HG02759 (cell line): ENCODE data around the gene COBL.

Source experiments
- ATAC-seq: cut with Tn5 transposase; IDR thresholded peaks from one replicate; pipeline ENCODE4 v1.9.1; 2021; ENCODE audit warnings: mild to moderate bottlenecking, moderate library complexity; ENCODE audit not compliant: unreplicated experiment

COBL gene

DNA sequence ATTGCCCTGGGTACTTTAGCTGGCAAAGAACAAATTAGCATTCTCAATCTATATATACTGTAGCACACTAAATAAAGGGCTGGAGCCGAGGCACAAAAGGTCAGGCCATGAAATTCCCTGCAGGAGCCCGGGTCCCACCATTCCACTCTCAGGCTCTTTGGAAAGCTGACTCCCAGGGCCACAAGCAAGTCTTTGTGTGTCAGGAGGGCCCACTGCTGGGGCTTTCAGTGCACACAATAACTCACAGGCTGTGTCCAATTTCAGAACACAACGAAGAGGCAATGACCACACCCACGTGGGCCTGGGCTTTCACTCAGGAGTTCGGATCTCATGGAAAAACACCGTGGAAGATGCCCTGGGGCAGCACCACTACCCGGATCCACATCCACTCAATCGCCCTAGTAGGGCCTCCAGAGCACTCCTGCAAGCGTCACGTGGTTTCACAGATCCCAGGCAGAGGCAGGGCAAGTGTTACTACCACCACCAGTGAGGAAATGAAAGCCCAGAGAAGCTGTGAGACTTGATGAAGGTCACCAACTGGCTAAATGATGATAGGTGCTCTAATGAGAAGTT is 60.3 kb downstream of the COBL start:
- no peak for ATAC-seq

DNA sequence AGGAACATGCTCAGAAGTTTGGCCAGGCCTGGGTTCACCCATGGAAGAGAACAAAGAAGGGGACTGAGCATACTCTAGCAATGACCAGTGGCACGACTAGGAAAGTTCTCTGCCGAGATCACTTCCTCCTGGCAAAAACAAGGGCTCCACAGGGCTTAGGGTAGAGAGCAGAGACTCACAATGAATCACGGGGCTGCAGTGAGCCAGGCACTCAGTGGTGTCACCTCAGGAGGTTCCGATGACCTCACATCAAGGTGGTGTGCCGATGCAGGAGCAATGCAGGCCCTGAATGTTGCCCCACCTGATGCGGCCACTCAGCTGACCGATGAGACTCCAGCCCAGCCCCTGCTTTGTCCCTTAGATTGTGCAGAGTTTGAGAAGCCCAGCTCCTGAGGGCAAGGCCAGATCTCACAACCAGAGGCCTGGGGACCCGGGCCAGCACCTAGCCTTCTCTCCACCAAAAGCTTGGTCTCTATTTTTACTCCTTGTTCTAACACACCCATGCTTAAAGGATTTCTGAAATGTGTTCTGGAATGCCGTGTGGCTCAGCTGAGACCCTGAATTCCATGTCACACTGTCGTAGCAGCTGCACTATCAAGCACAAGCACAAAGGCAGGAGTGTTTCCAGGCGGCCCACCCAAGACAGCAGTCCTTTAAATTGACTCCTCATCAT is 60.9 kb downstream of the COBL start:
- no peak for ATAC-seq

DNA sequence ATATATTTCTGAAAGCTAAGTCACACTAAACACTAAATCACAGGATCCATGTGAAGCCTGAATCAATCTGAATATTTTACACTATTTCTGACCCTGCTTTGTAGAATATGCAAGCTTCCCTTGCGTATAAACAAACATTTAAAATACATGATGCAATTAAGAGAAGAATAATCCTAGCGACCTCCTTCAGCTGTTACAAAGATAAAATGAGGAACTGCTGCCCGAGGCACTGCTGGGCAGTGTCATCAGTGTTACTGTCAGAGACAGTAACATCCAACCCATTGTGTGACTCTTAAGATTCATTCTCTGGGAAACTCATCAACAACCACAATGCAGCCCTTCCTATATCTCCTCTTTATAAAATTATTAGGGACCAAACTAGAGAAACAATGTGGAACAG is 61.6 kb downstream of the COBL start:
- ATAC-seq, result no peak

DNA sequence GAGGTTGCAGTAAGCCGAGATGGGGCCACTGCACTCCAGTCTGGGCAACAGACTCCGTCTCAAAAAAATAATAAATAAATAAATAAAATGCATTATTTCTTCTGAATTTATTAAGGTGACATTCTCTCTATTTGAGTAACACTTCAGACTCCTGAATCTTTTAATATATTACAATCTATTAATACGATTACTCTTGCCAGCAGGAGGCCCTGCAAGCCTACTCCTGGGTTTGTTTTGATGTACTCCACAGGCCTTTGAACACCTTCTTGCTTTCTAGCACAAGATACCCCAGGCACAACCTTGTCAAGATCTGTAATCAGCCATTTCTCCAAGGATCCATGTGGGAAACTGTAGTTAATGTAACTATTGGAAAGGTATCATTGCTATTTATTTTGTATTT is 63.5 kb downstream of the COBL start:
- ATAC-seq, result no peak

DNA sequence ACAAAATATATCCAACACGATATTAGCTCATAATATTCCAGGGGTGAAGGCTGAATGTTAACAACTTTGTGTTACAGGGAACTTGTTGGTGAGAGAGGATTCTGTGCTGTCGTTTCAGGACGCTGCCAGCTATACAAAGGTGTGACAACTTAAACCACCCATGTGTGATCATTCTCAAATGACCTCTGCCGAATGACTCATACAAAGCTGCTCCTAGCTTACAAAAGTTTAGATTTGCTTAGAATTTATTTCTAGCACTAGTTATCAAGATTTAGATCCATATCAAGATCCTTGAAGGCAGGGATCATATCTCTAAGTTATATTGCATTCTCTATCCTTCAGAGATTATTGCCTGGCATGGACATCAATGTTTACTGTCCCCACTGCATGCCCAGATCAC is 65.3 kb downstream of the COBL start:
- no peak for ATAC-seq

DNA sequence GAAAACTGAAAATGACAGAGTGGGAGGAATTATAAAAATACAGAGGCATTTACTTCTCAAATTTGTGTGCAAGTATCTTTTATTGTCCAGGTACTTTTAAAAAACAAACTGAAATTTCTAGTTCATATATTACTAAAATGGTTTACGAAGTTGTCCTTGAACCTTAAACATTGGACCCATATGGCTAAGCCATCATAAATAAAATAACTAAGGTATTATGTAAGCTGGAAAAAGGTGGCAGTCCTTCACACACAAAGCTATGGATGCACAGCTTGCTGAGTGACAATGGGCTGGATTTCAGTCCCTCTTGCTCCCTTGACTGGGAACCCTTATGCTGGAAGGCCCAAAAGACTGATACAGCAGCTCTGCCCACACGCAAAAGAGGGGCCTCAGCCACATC is 66.1 kb downstream of the COBL start:
- no peak for ATAC-seq

DNA sequence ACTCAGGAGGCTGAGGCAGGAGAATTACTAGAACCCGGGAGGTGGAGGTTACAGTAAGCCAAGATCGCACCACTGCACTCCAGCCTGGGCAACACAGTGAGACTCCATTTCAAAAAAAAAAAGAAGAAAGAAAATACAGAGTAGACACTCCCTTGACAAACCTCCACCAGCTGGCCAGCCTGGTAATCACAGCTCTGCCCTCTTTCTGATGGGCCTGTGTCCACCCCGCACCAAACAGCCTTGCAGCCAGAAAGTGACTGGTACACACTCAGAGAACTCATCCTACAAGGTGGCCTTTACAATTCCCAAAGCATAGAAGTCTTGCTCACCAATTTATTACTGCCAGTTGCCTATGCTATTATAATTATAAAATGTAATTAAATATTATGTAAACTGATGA is 66.6 kb downstream of the COBL start:
- ATAC-seq, result no peak

DNA sequence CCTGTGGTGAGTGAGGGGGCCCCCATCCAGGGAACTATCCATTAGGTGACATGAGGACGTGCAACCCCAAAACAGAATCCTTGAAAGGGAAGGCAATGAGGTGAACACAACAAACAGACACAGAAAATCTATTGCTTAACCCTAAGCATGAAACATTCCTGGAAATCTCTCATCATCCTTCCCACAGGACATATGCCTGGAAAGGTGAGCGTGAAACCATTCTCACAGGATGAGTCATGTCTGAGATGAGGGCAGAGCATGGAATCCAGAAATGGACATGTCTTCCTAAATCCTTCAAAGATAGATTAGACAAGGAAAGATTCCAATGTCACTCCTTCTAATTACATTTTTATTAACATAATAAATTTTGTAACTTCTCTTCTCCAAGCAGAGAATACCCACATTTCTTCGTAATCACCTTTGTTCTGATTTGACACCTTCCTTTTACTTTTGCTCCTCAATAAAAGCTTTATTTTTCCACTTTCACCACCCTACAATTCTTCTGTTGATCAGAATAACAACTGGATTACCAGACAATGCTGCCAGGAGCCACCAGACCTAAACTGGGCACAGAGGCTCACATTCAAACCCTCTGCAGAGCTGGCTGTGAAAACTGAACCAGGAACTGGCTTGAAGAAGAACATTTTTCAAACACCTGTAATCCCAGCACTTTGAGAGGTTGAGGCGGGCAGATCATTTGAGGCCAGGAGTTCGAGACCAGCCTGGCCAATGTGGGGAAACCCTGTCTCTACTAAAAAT is 67.2 kb downstream of the COBL start:
- no peak for ATAC-seq

DNA sequence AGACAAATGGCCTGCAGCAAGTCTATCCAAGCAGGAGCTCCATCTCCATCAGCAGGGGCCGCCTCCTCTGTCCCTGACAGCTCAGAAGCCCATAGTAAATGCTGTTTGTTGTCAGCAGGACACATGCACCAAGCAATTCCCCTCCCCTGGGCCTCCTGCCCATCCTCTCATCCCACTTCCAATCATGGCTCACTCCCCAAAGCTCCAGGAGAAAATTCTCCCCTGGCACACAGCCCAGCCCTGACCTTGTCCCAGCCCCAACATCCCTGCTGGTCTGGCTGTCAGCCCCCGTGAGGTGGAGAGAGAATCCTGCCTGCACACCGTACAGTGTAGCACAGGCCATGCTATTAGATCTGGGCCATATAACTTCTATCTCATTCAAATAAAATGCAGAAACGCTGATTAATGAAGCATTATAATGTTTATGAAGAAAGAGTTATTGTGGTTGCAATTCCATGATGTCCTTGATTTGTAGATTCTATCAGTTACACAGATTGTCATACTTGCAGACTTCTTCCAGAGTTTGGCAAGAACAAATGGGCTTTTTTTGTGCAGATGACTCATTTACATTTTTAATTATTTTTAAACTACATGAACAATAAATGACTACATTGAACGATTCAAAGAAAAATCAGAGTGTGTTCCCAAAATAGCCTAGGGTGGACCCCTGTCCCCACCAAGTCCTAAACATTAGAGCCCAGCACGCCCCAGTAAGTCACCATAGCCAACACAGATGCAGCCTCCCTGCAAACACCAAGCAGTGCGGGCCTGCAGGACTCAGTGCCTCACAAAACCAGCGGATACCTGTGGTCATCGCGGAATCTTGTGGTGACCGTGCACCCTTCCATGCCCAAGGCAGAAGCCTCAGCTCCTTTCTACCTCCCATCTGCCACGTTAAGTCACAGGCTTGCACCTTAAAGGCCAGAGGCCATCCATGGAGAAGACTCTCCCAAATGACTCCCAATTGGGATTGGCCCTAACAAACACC is 70.1 kb downstream of the COBL start:
- ATAC-seq, result no peak

DNA sequence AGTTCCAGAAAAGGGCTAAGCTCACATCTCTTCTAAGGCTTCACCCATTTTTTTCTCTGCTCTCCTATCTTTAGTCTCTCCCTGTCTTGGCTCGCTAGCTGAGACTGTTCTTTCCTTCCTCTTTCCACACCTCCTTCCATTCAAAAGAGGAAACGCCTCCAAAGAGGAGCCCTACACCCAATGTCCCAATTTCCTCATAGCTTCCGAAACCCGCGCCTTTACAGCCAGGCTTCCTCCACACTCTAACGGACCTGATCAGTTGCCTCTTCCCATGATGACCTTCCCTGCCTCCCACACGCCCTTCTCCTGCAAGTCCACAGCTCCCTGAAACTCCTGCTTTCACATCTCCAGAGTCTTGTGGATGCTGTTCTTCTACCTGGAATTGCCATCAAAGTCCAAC is 71.7 kb downstream of the COBL start:
- no peak for ATAC-seq

DNA sequence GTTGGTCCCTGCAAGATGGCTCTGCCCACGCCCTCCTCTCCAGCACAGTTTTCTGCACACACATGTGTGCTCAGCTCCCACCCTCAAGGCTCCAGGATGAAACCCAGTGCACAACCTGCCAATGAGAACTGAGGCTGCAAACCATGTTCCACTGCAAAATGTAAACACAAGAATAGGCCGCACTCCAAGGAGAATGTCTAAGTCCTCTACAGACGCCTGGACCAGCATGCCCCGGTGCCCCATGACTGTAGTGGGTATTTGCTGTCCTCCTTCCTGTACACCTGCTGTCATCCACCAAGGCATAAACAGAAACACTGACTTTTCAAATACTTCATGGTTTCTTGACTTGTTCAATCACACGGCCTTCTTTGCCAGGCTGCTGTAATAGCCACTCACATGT is 72.6 kb downstream of the COBL start:
- no peak for ATAC-seq

DNA sequence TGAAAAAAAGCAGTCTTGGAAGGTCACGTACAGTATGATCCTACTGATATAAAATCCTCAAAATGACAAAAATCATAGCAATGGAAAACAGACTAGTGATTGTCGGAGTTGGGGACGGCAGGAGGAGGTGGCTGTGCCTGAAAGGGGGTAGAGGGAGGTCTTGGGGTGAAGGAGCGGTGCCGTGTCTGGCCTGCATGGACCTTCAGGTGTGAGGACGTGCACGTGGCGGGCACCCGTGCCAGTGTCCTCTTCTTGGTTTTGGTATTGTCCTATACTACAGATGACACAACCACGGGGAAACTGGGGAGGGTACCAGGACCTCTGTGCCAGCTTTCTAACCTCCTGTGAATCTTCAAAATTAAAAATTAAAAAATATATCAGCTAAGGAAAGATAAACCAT is 73.0 kb downstream of the COBL start:
- ATAC-seq, result no peak

DNA sequence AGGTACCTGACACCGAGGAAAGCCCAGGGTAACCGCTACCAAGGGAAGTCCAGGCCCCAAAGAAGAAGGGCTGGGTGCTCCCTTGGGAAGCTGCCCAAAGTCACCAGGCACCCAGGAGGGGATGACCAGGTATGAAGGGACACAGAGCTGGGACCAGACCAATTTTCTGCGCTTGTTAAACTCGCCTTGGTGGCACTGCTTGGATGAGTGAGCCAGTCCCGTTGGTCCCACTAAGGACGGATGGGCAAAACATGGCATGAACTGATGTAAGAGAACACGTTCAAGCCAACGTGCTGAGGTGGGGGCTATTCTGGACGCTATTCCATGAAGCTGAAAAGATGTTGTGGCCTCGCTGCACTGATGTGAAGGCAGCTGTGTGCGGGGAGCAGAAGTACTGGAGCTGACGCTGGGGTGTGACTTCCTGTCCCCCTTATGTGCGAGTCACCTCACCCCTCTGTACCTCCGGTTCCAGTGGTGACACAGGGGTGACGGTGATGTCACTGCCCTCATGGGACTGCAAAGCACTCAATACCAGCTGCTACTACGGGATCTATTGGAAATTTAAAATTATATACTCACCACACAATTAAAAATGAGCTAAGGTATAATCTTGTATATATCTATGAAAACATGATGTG is 73.6 kb downstream of the COBL start:
- no peak for ATAC-seq

DNA sequence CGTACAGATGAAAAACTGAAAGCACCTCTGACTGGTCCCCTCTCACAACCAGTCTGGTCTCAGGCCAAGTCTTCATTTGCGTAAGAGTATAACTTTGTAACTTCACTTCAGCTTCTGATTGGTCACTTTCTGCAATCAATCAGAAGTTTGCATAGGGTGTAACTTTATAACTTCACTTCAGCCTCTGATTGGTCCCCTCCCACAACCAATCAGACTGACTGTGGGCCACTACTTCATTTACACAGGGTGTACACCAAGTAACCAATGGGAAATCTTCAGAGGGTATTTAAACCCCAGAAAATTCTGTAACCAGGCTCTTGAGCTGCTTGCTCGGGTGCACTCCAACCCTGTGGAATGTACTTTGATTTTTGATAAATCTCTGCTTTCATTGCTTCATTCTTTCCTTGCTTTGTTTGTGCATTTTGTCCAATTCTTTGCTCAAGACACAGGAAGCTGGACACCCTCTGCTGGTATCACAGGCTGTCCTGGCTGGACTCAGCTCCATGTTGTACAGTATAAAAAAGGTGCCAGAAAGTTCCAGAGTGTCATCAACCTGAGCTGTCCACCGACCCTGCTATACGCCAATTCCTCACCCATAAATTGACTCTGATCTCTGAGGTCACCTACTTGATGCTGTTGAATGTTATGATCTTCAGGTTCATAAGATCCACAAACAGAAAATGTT is 74.5 kb downstream of the COBL start:
- no peak for ATAC-seq

DNA sequence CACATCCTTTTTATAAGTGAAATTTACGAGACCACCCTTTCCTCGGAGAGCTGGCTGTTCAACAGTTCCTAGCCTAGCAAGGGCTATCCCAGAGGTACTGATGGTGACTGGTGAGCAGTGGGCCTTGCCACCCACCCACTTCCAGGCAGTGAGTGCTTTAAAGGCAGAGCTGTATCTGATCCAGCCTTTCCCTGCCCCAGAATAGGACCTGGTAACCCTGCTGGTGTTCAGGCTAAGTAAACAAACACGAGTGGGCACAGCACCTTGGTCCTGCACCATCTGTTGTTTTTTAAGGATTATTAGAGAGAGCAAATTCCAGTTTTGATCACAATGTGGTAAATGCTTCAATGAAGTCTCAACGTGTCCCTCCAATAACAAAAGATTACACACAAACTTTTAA is 75.7 kb downstream of the COBL start:
- ATAC-seq, result no peak

DNA sequence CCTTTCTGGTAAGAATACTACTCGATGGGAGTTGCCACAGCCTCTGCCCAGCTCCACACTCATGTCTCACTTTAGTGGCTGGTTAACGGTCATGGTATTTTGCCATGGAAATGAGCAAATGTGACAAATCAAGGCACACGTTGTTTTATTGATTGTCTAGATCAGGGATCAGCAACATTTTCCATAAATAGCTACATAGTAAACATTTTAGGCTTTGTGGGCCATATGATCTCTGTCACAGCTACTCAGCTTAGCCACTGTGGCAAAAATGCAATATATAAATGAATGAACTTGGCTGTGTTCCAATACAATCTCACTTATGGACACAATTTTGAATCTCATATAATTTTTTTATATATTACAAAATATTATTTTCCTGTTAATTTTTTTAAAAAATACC is 76.9 kb downstream of the COBL start:
- ATAC-seq, result no peak

DNA sequence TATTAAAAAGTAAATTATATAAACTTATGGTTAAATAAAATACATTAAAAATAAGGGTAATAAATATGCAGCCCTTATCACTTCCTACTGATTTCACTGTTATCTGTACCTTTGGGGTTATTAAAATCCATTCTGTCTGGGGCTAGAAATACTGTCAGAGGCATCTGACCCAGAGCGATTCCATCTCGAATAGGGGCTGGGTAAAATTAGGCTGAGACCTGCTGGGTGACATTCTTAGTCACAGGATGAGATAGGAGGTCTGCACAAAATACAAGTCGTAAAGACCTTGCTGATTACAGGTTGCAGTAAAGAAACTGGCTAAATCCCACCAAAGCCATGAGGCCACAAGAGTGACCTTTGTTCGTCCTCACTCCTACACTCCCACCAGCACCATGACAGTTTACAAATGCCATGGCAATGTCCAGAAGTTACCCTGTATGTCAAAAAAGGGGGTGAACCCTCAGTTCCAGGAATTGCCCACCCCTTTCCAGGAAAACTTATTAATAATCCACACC is 77.6 kb downstream of the COBL start:
- ATAC-seq, result no peak

DNA sequence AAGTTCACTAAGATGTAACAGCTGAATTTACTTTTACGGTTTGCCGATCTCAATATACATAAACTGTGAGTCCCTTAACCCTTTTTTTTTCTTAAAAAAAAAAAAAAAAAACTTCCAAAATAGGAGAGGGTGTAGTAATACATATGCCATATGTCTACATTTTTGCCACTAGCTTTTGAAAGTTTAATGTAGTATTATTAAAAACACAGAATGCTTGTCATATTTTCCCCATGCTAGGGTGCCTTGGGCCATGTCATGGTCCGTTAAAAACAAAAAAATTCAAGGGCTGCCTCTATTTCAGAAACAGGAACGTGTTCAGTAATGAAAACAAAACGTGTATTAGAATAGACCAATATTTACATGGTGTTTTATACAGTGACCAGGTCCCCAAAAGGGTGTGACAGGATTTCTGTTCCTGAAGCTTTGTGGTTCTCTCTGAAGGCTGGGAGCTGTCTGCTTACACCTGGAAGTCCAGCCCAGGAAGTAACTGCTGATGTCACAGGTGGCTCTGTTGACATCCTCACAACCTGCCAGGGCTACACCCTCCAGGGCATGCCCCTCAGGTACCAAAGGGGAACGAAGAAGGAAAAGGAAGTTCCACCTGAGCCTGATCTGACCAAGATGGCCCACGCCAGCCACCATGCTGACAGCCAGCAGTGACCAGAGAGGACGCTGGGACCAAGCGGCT is 79.0 kb downstream of the COBL start:
- ATAC-seq, result no peak

DNA sequence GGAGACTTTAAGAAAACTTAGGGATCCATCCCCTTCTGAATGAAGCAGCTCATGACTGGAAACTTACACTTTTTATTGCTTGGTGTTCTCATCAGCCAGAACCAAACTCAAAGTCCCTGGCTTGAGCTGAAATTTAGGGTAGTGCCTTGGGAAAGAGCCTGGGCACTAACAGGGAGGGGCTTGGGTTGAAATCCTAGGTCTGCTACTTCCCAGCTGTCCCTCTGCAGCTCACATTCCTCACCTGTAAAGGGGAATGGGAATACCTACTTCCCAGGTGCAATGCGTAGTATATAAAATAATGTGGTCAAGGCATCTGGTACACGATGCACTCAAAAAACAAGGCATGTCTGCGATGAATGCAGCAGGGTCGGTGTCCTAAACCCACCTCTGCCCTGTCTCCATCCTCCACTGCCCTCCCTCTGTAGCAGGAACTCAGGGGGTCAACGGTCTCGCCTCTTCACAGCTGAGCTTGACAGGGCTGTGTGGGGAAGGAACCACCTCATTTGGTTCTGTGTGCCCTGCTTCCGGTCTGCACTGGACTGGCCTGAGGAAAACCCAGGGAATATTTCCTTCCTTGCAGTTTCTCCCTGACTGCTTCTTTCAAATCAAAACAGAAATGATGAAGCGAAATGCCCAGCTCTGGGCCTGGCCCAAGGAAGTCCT is 80.0 kb downstream of the COBL start:
- no peak for ATAC-seq
